ENCODE measurements around the gene FBXO11. TPM values are rescaled to one million over a fixed set of nuclear protein-coding genes. Genes with fewer than 3 reads are reported as not detected.

Gene FBXO11
- total RNA-seq, 6 experiments from 2014 or later: 42.3 to 51.5 (median 47.3) TPM

DNA sequence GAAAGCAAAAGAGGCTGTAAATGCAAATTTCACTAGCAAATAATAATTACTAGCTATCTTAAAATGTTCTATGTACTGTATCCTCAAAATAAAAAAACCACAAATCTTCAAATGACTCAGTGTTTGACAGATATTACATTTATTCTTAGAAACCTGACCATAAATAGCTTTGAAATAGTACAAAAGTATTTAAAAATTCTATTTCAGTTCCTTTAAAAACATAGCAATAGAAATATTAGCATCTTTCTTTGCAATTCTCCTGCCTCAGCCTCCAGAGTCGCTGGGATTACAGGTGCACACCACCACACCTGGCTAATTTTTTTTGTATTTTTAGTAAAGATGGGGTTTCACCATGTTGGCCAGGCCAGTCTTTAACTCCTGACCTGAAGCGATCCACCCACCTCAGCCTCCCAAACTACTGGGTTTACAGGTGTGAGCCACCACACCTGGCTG lies 72.8 kb downstream of the FBXO11 start:
- Mint-ChIP-seq H3K9me3 (no peaks in the 10 kb centered on the region), H3K4me1 (ENCODE audit: low read depth) (no peaks in the 10 kb centered on the region), H3K27me3 (ENCODE audit: insufficient read depth) (peaks cover 3% of the 10 kb centered on the region; the same call in 1 of the 2 replicates), H3K27ac (no peak overlapping the region), H3K36me3 (ENCODE audit: low read depth) (peaks cover 19% of the 10 kb centered on the region), H3K4me3 (no peak overlapping the region)
- DNase-seq: no peak
- TF ChIP-seq, protein P1, sequence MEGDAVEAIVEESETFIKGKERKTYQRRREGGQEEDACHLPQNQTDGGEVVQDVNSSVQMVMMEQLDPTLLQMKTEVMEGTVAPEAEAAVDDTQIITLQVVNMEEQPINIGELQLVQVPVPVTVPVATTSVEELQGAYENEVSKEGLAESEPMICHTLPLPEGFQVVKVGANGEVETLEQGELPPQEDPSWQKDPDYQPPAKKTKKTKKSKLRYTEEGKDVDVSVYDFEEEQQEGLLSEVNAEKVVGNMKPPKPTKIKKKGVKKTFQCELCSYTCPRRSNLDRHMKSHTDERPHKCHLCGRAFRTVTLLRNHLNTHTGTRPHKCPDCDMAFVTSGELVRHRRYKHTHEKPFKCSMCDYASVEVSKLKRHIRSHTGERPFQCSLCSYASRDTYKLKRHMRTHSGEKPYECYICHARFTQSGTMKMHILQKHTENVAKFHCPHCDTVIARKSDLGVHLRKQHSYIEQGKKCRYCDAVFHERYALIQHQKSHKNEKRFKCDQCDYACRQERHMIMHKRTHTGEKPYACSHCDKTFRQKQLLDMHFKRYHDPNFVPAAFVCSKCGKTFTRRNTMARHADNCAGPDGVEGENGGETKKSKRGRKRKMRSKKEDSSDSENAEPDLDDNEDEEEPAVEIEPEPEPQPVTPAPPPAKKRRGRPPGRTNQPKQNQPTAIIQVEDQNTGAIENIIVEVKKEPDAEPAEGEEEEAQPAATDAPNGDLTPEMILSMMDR (IDR thresholded peaks at IDR 0.05): no peak

DNA sequence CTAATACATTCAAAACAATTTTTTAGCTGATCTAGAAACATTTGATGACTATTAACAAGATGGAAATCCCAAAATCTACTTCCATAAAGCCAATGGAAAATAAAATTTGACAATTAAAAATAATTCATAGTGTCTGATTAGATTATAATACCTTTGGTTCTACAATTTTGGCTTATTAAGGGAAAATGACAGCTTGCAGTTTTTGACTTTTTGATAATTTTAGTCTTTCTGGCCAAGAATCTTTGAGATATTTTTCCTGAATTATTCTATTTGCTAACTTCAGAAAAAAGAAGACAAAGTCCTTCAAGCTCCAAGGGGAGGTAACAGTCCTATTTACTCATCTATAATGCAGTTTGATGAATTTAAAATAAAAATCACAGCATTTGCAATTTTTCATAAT lies 83.8 kb downstream of the FBXO11 start:
- TF ChIP-seq, protein P1 (IDR thresholded peaks at IDR 0.05): no peak
- Mint-ChIP-seq H3K36me3 (ENCODE audit: low read depth) (peaks cover 38% of the 10 kb centered on the region), H3K4me1 (ENCODE audit: low read depth) (peaks cover 14% of the 10 kb centered on the region), H3K27ac (no peak overlapping the region), H3K9me3 (no peaks in the 10 kb centered on the region), H3K27me3 (ENCODE audit: insufficient read depth) (no peaks in the 10 kb centered on the region; the same call in 1 of the 2 replicates), H3K4me3 (no peak overlapping the region)
- DNase-seq: no peak

DNA sequence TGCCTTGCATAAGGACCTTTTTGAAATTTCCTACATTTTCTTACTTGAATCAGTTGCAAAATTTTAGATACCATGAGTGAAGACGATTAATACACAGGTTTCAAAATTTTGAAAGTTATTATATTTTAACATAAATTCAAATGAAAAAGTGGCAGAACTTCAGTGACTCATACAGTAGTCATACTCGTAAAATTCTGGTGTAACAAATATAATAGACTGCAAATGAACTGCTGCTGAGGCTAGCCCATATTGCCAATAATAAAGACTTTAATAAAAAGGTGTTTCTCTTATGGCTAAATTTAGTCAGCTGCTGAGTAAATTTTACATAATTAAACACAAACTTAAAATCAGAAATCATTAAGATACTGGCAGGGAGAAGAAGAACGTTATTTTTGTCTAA lies 86.5 kb downstream of the FBXO11 start:
- TF ChIP-seq, protein P1 (IDR thresholded peaks at IDR 0.05): no peak
- peaks cover 14% of the 10 kb centered on the region for H3K4me1 Mint-ChIP-seq (ENCODE audit: low read depth)

DNA sequence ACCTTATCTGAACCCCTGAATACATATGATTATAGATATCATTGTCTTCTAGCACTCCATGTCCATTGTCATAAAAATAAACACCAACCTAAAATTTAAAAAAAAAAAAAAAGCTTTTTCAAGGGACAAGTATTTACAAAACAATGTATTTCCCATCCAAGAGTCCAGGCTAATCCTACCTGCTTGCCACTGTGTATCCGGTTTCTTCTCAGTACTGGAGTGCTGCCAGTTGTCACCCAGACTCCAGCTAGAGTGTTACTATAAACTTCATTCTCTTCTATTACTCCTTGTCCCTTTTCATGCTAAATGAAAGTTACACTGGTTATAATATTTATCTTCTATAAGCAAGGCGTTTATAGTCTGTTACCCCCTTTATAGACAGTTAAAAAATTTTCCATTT lies 87.5 kb downstream of the FBXO11 start:
- DNase-seq: no peak
- Mint-ChIP-seq H3K9me3 (no peaks in the 10 kb centered on the region), H3K4me1 (ENCODE audit: low read depth) (peaks cover 14% of the 10 kb centered on the region), H3K27ac (no peak overlapping the region), H3K36me3 (ENCODE audit: low read depth) (peaks cover 50% of the 10 kb centered on the region), H3K4me3 (no peak overlapping the region), H3K27me3 (ENCODE audit: insufficient read depth) (peaks cover 2% of the 10 kb centered on the region; the same call in 1 of the 2 replicates)
- TF ChIP-seq, protein P1 (IDR thresholded peaks at IDR 0.05): no peak

More for the DNA sequence above, 86.5 kb downstream of the FBXO11 start:
- Mint-ChIP-seq H3K27ac (no peak overlapping the region), H3K36me3 (ENCODE audit: low read depth) (peaks cover 51% of the 10 kb centered on the region), H3K4me3 (no peak overlapping the region), H3K27me3 (ENCODE audit: insufficient read depth) (peaks cover 2% of the 10 kb centered on the region), H3K9me3 (no peaks in the 10 kb centered on the region)
- DNase-seq: peak; percentile 54

DNA sequence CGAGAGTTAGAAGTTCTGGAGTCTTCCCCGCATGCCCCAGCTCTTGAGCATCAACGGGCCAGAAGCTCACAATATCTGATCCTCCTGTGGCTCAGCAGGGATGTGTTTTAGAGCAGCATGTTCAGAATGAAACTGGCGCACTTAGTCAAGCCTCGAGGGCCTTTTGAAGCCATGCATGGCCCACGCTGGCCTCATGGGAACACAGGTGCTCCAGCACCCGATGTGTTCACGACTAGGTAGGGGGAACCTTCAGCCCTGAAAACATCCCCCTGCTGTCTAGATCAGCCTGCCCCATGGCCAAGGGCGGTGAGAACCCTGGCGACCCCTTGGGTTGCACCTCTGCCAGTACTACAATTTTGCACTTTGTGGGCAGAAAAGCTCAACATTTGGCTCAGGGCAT lies 90.5 kb downstream of the FBXO11 start:
- no peak for DNase-seq
- peaks cover 16% of the 10 kb centered on the region for H3K4me1 Mint-ChIP-seq (ENCODE audit: low read depth)
- TF ChIP-seq, protein P1 (IDR thresholded peaks at IDR 0.05): no peak
- no peak overlapping the region for H3K4me3 Mint-ChIP-seq
- peaks cover 63% of the 10 kb centered on the region for H3K36me3 Mint-ChIP-seq (ENCODE audit: low read depth)
- no peak overlapping the region for H3K27ac Mint-ChIP-seq
- peaks cover 2% of the 10 kb centered on the region; the same call in 1 of the 2 replicates for H3K27me3 Mint-ChIP-seq (ENCODE audit: insufficient read depth)
- no peaks in the 10 kb centered on the region for H3K9me3 Mint-ChIP-seq

DNA sequence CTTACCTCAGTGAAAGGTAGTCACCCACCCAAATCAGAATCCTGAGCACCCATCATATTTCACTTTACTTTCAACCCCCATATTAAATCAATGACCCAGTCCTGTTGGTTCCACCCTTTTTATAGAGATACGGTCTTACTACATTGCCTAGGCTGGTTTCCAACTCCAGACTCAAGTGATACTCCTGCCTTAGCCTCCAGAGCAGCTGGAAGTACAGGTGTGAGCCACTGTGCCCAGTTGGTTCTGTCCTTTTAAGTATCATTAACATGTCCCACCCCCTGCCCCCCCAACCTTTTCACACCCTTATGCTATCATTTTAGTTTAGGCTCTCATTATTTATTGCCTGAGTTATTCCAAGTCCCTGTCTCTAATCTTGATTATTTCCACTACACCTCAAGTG lies 94.6 kb downstream of the FBXO11 start:
- H3K27me3 Mint-ChIP-seq (ENCODE audit: insufficient read depth): no peaks in the 10 kb centered on the region
- no peak overlapping the region for H3K4me3 Mint-ChIP-seq
- no peaks in the 10 kb centered on the region for H3K9me3 Mint-ChIP-seq
- DNase-seq: no peak
- TF ChIP-seq, protein P1 (IDR thresholded peaks at IDR 0.05): no peak
- H3K27ac Mint-ChIP-seq: no peak overlapping the region
- H3K4me1 Mint-ChIP-seq (ENCODE audit: low read depth): peaks cover 20% of the 10 kb centered on the region
- H3K36me3 Mint-ChIP-seq (ENCODE audit: low read depth): peaks cover 40% of the 10 kb centered on the region
